ENCODE measurements around the gene GGT7.

DNA sequence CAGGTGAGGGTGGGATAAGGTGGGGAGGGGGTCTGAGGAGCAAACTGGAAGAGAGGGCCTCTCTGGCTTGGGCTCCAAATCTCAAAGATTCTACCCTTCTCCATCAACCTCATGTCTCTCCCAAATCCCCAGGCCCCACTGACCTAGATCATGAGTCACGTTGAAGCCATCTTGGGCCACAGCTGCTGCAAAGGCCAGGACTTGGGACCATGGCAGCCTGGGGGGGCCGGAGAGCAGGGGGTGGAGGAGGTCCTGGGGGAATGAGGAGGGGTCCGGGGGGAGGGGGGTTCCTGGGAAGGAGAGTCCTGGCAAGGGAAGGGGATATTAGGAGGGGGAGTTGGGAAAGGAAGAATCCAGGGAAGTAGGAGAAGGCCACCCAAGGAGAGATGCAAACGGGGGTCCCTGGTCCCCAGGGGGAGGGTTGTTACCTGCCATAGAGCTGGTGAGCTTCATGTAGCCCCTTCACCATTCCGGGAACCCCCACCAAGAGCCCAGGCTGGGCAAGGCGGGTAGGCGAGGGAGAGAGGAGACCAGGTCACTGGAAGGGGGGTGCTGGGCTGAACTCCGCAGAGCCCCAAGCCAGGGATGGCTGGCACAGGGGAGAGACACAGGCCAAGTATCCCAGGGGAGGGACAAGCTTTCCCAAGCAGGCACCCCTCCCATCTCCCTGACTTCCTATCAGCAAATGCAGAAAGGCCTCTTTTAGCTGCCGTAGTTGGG is 12.7 kb downstream of the GGT7 start:
- TF ChIP-seq ZNF263 (CRISPR knock-in tag; IDR thresholded peaks at IDR 0.05; ENCODE audit: low read depth) (no peak), ZBTB21 (CRISPR knock-in tag; IDR thresholded peaks at IDR 0.05; ENCODE audit: borderline replicate concordance) (no peak)
- TF ChIP-seq, protein P1, sequence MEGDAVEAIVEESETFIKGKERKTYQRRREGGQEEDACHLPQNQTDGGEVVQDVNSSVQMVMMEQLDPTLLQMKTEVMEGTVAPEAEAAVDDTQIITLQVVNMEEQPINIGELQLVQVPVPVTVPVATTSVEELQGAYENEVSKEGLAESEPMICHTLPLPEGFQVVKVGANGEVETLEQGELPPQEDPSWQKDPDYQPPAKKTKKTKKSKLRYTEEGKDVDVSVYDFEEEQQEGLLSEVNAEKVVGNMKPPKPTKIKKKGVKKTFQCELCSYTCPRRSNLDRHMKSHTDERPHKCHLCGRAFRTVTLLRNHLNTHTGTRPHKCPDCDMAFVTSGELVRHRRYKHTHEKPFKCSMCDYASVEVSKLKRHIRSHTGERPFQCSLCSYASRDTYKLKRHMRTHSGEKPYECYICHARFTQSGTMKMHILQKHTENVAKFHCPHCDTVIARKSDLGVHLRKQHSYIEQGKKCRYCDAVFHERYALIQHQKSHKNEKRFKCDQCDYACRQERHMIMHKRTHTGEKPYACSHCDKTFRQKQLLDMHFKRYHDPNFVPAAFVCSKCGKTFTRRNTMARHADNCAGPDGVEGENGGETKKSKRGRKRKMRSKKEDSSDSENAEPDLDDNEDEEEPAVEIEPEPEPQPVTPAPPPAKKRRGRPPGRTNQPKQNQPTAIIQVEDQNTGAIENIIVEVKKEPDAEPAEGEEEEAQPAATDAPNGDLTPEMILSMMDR (IDR thresholded peaks at IDR 0.05) = no peak
